Measurements from ENCODE around the gene TEX10. TPM values are rescaled to one million over a fixed set of nuclear protein-coding genes. Genes with fewer than 3 reads are reported as not detected.

Gene TEX10
- total RNA-seq, 1 donor from 2014 or later: 36.2 TPM

DNA sequence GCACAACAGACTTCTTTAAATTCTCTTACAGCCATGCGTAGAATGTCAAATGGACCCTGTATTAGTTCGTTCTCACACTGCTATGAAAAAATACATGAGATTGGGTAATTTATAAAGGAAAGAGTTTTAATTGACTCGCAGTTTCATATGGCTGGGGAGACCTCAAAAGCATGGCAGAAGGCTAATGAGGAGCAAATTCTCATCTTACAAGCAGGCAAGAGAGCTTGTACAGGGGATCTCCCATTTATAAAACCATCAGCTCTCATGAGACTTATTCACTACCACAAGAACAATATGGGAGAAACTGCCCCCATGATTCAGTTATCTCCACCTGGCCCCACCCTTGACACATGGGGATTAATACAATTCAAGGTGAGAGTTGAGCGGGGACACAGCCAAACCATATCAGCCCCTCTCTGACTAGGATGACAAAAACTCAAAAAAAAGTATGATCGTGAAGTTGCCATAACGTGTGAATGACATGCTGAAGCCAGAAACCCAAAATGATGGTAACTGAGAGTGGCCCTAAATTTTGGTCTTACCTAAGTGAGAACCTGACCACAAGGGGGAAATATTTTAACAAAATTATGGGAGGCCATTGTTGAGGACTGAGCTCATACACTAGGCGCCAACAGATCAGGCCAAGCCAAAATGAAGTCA lies 17.5 kb upstream of the TEX10 start:
- TF ChIP-seq, protein P1, sequence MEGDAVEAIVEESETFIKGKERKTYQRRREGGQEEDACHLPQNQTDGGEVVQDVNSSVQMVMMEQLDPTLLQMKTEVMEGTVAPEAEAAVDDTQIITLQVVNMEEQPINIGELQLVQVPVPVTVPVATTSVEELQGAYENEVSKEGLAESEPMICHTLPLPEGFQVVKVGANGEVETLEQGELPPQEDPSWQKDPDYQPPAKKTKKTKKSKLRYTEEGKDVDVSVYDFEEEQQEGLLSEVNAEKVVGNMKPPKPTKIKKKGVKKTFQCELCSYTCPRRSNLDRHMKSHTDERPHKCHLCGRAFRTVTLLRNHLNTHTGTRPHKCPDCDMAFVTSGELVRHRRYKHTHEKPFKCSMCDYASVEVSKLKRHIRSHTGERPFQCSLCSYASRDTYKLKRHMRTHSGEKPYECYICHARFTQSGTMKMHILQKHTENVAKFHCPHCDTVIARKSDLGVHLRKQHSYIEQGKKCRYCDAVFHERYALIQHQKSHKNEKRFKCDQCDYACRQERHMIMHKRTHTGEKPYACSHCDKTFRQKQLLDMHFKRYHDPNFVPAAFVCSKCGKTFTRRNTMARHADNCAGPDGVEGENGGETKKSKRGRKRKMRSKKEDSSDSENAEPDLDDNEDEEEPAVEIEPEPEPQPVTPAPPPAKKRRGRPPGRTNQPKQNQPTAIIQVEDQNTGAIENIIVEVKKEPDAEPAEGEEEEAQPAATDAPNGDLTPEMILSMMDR (IDR thresholded peaks at IDR 0.05; ENCODE audit: unreplicated experiment): no peak
- Mint-ChIP-seq H3K27me3 (ENCODE audit: low read depth) (no peaks in the 10 kb centered on the region), H3K36me3 (peaks cover 39% of the 10 kb centered on the region), H3K27ac (no peak overlapping the region), H3K9me3 (peaks cover 55% of the 10 kb centered on the region), H3K4me1 (no peaks in the 10 kb centered on the region), H3K4me3 (no peak overlapping the region)
- no peak for DNase-seq (ENCODE audit: low spot score in 2 of 2, unreplicated experiment in 2 of 2)

DNA sequence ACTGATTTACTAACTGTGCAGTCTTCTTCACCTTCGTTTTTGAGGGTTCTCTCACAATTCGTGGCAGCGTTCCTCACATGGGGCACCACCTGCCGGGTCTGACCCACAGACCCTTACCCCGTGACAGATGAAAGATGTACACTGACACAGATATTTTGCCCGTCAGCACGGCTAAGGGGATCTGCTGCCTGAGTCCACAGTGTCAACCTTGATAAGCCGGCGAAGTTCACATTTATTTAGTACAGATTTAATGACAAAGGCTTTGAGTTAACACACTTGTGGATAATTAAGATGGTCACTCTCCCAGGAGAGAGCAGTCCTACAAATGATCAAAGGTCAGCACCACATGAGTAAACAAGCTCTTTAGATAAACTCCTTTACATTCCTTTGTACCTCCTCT lies 15.9 kb upstream of the TEX10 start:
- Mint-ChIP-seq H3K36me3 (peaks cover 46% of the 10 kb centered on the region), H3K4me1 (no peaks in the 10 kb centered on the region), H3K4me3 (no peak overlapping the region), H3K27ac (no peak overlapping the region), H3K27me3 (ENCODE audit: low read depth) (no peaks in the 10 kb centered on the region), H3K9me3 (peaks cover 70% of the 10 kb centered on the region)
- no peak for DNase-seq (ENCODE audit: low spot score in 2 of 2, unreplicated experiment in 2 of 2)
- TF ChIP-seq, protein P1 (IDR thresholded peaks at IDR 0.05; ENCODE audit: unreplicated experiment): no peak

DNA sequence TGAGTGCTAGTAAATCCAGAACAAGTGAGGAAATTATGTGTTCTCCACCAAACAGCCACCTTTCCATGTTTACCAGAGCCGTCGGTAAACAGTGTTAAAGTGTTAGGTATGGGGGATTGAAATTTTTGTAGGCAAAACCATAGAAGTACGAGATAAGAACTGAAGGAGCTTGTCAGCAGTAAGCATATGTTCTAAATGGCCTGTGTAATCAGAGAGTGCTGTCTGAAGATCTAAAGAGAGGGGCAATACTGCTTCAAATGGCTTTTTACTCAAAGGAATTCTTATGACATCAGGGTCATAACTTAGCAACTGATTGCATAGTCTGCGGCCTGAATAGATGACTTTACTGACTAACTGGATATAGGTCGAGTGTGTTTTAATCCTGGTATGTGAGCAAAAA lies 13.4 kb upstream of the TEX10 start:
- Mint-ChIP-seq H3K27me3 (ENCODE audit: low read depth) (no peaks in the 10 kb centered on the region), H3K36me3 (peaks cover 47% of the 10 kb centered on the region), H3K27ac (no peak overlapping the region), H3K4me1 (no peaks in the 10 kb centered on the region), H3K4me3 (no peak overlapping the region), H3K9me3 (peaks cover 63% of the 10 kb centered on the region)
- TF ChIP-seq, protein P1 (IDR thresholded peaks at IDR 0.05; ENCODE audit: unreplicated experiment): no peak
- no peak for DNase-seq (ENCODE audit: low spot score in 2 of 2, unreplicated experiment in 2 of 2)

DNA sequence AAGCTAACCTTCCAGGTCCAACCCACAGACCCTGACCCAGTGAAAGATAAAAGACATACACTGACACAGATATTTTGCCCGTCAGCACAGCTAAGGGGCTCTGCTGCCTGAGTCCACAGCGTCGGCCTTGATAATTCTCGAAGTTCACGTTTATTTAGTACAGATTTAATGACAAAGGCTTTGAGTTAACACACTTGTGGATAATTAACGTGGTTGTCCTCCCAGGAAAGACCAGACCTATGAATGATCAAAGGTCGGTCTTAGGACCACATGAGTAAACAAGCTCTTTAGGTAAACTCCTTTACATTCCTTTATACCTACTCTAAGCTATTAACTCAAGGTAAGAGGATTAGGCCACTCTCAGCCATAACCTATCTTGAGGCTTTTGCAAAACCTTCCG lies 11.3 kb upstream of the TEX10 start:
- H3K9me3 Mint-ChIP-seq: peaks cover 65% of the 10 kb centered on the region

DNA sequence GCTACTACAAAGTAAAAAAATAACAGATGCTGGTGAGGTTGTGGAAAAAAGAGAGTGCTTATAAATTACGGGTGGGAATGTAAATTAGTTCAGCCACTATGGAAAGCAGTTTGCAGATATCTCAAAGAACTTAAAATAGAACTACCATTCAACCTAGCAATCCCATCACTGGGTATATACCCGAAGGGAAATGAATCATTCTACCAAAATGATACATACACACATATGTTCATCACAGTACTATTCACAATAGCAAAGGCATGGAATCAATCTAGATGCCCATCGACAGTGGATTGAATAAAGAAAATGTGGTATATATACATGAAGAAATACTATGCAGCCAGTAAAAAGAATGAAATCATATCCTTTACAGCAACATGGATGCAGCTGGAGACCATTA lies 6.3 kb upstream of the TEX10 start:
- Mint-ChIP-seq H3K27ac (no peak overlapping the region), H3K9me3 (peaks cover 39% of the 10 kb centered on the region), H3K4me3 (no peak overlapping the region), H3K36me3 (peaks cover 31% of the 10 kb centered on the region), H3K27me3 (ENCODE audit: low read depth) (no peaks in the 10 kb centered on the region), H3K4me1 (peaks cover 9% of the 10 kb centered on the region)
- TF ChIP-seq, protein P1 (IDR thresholded peaks at IDR 0.05; ENCODE audit: unreplicated experiment): no peak
- DNase-seq (ENCODE audit: low spot score in 2 of 2, unreplicated experiment in 2 of 2): no peak

More for the DNA sequence above, 11.3 kb upstream of the TEX10 start:
- Mint-ChIP-seq H3K27ac (no peak overlapping the region), H3K4me3 (no peak overlapping the region), H3K36me3 (peaks cover 51% of the 10 kb centered on the region), H3K4me1 (no peaks in the 10 kb centered on the region), H3K27me3 (ENCODE audit: low read depth) (no peaks in the 10 kb centered on the region)
- TF ChIP-seq, protein P1 (IDR thresholded peaks at IDR 0.05; ENCODE audit: unreplicated experiment): no peak
- no peak for DNase-seq (ENCODE audit: low spot score in 2 of 2, unreplicated experiment in 2 of 2)
